ES-I3 (cell line): Measurements from ENCODE around the gene MB21D2.

ENCODE experiments used
- H3K36me3 ChIP-seq: 2 replicates; pipeline ENCODE4 v1.6.1; 2013; ENCODE audit warnings: mild to moderate bottlenecking, low read length, control low read depth, moderate library complexity; ENCODE audit not compliant: insufficient read depth
- H3K4me1 ChIP-seq: 2 replicates; pipeline ENCODE4 v1.6.1; 2013; ENCODE audit warnings: mild to moderate bottlenecking, control low read depth, low read length; ENCODE audit not compliant: insufficient read depth
- H3K9ac ChIP-seq: 2 replicates; pipeline ENCODE4 v1.6.1; 2013; ENCODE audit warnings: low read depth, mild to moderate bottlenecking, low read length, moderate library complexity
- H3K9me3 ChIP-seq: 2 replicates; pipeline ENCODE4 v1.6.1; 2013; ENCODE audit warnings: mild to moderate bottlenecking, low read length, moderate library complexity; ENCODE audit not compliant: control insufficient read depth, insufficient read depth

MB21D2 gene

DNA sequence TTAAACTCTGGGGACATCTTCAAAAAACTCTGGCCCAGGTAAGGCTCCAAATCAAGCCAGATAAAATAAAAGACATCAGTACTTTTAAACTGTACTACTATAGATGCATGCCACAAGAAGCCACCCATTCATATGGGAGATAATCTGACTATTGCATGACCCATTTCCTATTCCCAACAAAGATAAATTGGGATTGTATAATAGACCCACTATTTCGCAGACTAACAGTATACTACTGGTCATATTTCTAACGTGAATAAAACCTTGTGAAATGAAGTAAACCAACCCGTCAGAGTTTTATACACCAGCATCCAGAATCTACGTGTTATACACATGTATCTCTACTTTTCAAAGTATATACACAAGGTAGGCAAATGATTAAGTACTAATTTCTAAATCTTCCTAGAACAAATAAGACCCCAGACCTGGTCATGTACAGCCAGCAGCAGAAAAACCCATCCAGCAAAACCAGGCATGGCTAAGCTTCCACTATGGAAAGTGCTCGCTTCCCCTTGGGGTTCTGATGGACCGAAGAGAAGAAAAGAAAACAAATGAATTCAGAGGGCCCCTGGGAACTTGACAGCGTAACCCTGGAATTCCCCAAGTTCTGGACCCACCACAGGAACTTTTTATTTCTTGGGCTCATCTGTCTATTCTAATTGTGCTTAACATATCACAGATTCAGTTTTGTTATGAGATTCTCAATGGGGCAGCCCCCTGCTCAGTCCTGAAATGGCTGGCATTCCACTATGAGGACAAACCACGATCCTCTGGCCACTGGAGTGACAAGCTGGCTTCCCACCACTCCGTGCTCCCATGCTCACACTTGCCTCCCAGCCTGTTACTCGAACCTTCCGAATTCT lies 69.1 kb downstream of the MB21D2 start:
- H3K4me1 ChIP-seq = peaks cover 13% of the 10 kb centered on the region
- no peaks in the 10 kb centered on the region; the same call in 1 of the 2 replicates for H3K36me3 ChIP-seq
- no peaks in the 10 kb centered on the region for H3K9me3 ChIP-seq
- no peak overlapping the region for H3K9ac ChIP-seq

DNA sequence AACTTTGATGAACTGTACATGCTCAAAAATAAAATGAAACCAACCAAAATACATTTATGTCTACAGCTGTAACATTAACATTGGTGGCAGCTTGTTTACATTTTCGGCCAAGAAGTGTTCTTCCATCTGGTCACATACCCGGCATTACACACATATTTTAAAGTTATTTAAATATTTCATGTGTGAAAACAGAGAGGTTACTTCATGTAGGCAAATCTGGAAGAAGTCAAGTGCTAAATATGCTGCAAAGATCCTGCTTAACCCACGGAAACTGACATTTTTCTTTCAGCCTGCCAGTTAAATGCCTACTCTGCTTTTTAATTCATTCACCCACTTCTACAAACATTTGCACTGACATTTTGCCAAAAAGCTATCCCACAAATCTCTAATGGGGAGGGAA lies 69.7 kb downstream of the MB21D2 start:
- H3K36me3 ChIP-seq = no peaks in the 10 kb centered on the region; the same call in 1 of the 2 replicates
- no peaks in the 10 kb centered on the region for H3K9me3 ChIP-seq
- H3K4me1 ChIP-seq = peaks cover 19% of the 10 kb centered on the region
- H3K9ac ChIP-seq = no peak overlapping the region

DNA sequence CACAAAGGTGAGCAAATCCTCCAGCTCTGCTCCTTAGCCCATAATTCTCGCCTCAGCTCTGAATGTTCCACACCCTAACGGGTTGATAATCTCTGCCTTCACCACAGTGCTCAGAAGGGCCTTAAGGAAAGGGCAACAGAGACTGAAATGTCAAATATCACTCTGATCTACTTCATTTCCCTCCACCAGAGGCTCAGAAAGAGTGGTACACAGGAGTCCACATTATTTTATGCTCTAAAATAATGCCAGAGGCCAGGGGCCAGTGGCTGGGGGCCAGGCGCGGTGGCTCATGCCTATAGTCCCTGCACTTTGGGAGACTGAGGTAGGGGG lies 72.2 kb downstream of the MB21D2 start:
- Histone ChIP-seq H3K9me3 (no peaks in the 10 kb centered on the region), H3K4me1 (peaks cover 22% of the 10 kb centered on the region), H3K36me3 (no peaks in the 10 kb centered on the region; the same call in 1 of the 2 replicates), H3K9ac (no peak overlapping the region)

- Histone ChIP-seq H3K4me1 (peaks cover 22% of the 10 kb centered on the region), H3K36me3 (no peaks in the 10 kb centered on the region; the same call in 1 of the 2 replicates), H3K9ac (no peak overlapping the region), H3K9me3 (no peaks in the 10 kb centered on the region)
These were observed 72.7 kb downstream of the MB21D2 start for GRCh38 chr3:192844836-192845525.

DNA sequence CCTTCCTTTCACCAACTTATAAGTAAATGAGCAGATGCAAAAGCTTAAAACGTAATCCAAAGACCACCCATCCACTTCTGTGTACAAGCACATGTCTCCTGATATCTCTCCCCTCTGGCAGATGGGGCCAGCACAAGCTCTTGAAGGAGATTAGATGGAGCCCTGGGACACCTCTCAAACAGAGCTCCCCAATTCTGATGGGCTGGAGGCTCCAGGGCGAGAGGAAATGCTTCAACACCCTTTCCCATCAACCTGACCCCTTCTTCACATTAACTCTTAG lies 73.2 kb downstream of the MB21D2 start:
- Histone ChIP-seq H3K4me1 (peaks cover 22% of the 10 kb centered on the region), H3K9ac (no peak overlapping the region)

DNA sequence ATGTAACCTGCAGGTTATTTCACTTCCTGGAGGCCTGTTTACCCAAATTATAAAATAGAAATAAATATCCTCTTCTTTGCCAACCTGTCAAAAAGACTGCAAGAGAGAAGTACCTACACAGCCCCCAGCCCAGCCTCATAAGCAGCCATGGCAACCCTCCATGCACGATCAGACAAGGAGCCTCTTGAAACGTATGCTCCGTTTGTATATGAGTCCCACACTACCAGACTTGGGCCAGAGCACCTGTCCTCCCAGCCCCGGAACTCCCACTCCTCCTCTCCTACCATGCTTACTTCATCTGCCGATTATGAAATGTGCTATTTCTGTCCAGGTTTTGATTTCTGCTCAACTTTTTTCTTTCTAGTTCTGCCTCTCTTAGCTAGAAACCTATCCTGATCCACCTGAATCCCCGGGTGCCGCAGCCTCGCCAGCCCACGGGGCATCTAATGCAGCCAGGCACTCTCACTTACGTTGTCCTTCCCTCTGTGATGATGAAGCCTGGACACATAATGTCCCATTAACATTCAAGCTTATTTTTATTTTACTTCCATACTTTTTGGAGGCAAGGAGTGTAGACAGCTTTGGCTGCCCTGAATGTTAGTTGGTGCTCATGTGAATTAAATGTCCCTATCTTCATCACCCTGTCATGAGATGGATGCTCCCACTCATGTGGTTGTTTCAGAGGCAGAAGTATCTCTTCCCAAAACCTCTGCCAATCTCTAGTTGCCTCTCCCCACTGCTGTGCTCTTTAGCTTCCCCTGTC lies 73.8 kb downstream of the MB21D2 start:
- Histone ChIP-seq H3K9ac (no peak overlapping the region), H3K4me1 (peaks cover 22% of the 10 kb centered on the region), H3K36me3 (no peaks in the 10 kb centered on the region; the same call in 1 of the 2 replicates), H3K9me3 (no peaks in the 10 kb centered on the region)

More for the DNA sequence above, 73.2 kb downstream of the MB21D2 start:
- Histone ChIP-seq H3K9me3 (no peaks in the 10 kb centered on the region), H3K36me3 (no peaks in the 10 kb centered on the region; the same call in 1 of the 2 replicates)

DNA sequence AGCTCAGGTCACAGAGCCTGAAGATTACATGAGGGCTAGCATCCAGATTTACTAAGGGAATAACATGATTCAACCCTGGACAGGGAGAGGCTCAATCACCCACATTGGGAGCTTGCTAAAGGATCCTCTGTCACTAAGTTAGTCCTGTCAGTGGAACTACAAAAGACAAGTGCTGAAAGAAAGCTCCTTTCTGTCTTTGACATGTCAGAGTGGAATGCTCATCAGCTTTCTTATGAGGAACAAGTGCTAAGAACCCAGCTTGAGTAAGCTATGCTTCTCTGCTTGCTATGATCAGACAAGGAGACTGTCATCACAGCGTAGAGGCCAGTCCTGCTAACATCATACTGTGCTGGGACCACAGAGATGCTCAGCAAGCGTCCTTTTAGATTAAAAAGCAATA lies 74.5 kb downstream of the MB21D2 start:
- H3K4me1 ChIP-seq = peaks cover 22% of the 10 kb centered on the region
- H3K9ac ChIP-seq = no peak overlapping the region
- no peaks in the 10 kb centered on the region for H3K36me3 ChIP-seq
- no peaks in the 10 kb centered on the region for H3K9me3 ChIP-seq

DNA sequence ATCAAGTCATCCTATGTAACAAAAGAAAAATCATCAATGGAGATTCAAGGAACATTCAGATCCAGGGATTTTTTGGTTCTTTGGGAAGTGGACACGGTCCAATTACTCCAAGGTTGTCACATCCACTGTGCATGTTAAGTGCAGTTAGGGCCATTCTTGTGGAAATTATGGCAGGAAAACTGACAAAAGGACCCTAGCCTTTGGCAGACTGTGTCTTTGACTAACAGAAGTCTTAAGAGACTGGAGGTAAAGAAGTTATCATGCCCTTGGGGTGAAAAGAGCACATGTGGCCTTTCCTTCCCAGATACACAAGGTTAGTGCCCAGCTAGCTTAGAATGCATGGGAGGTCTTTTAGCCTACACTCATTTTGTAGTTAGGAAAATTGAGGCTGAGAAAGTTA lies 74.9 kb downstream of the MB21D2 start:
- Histone ChIP-seq H3K36me3 (no peaks in the 10 kb centered on the region), H3K9ac (no peak overlapping the region), H3K9me3 (no peaks in the 10 kb centered on the region), H3K4me1 (peaks cover 22% of the 10 kb centered on the region)

GRCh38 chr3:192842138-192842537 lies 75.5 kb downstream of the MB21D2 start:
- H3K9ac ChIP-seq = no peak overlapping the region
- H3K9me3 ChIP-seq = no peaks in the 10 kb centered on the region
- H3K4me1 ChIP-seq = peaks cover 24% of the 10 kb centered on the region
- H3K36me3 ChIP-seq = no peaks in the 10 kb centered on the region

DNA sequence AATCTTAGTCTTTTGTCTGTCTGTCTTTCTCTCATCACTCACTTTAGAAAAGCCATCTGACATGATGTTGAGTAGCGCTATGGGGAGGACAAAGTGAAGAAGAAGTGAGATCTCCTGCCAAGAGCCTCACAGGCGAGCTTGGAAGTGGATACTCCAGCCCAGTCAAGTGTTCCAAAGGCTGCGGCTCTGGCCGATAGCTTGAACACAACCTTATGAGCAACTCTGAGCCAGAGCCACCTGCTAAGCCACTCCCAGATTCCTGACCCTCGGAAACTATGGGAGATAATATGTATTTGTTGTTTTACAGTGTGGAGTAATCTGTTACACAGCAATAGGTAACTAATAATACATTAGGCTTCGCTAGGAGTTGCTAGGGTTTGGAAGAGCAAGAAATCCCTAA lies 76.2 kb downstream of the MB21D2 start:
- Histone ChIP-seq H3K9ac (no peak overlapping the region), H3K9me3 (no peaks in the 10 kb centered on the region), H3K36me3 (no peaks in the 10 kb centered on the region), H3K4me1 (peaks cover 24% of the 10 kb centered on the region)

GRCh38 chr3:192840143-192840836 lies 77.4 kb downstream of the MB21D2 start:
- H3K4me1 ChIP-seq = peaks cover 21% of the 10 kb centered on the region
- H3K36me3 ChIP-seq = no peaks in the 10 kb centered on the region
- no peaks in the 10 kb centered on the region for H3K9me3 ChIP-seq
- H3K9ac ChIP-seq = no peak overlapping the region

DNA sequence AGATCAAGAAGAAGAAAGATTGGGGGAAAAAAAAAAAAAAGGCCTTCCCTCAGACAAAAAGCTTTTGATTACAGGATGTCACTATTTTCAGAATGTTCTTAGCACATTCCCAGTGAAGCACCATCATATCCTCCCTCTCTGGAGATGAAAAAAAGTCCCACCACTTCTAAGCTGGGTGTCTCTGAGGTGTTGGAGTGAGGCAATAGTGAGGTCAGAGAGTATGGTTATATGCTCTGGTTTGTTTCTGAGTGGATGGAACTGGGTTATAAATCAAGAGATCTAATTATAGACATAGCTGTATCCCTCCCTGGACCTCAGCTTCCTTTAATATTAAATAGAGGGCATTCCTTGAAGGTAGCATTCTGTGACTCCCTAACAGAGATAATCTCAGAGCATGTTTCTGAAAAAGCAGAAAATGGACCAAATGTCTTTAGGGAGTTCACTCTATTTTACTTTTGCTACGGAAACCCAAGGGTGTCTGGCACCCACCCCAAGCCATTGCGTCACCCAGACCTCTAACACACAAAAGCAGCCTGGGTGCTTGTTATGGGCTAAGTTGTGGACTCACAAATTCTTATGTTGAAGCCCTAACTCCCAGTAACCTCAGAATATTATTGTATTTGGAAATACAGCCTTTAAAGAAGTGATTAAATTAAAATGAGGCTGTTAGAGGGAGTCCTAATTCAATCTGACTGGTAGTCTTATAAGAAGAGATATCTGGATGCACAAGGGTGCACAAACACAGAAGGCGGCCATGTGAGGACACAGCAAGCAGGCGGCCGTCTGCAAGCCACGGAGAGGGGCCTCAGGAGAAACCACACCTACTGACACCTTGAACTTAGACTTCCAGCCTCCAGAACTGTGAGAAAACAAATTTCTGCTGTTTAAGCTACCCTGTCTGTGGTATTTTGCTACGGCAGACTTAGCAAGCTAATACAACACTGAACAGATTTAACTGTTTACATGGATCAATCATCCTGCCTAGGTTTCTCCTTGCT lies 81.5 kb downstream of the MB21D2 start:
- H3K36me3 ChIP-seq = no peaks in the 10 kb centered on the region

GRCh38 chr3:192834428-192834827 lies 83.2 kb downstream of the MB21D2 start:
- Histone ChIP-seq H3K9ac (no peak overlapping the region), H3K9me3 (no peaks in the 10 kb centered on the region), H3K36me3 (no peaks in the 10 kb centered on the region), H3K4me1 (0 out of 2 replicates have a peak, but pooled peaks cover 10% of the 10 kb centered on the region)

More for the DNA sequence above, 81.5 kb downstream of the MB21D2 start:
- Histone ChIP-seq H3K9me3 (no peaks in the 10 kb centered on the region), H3K4me1 (0 out of 2 replicates have a peak, but pooled peaks cover 11% of the 10 kb centered on the region), H3K9ac (no peak overlapping the region)
